ENCODE data around the gene EBI3.
A peak's percentile ranks its signal among the peaks of the same experiment; 100 is the strongest.
"Not testable (repeated sequence)": the region's sequence is repeated elsewhere in the genome, so short reads cannot be mapped to it uniquely, and the experiment has no call there.

Gene EBI3

DNA sequence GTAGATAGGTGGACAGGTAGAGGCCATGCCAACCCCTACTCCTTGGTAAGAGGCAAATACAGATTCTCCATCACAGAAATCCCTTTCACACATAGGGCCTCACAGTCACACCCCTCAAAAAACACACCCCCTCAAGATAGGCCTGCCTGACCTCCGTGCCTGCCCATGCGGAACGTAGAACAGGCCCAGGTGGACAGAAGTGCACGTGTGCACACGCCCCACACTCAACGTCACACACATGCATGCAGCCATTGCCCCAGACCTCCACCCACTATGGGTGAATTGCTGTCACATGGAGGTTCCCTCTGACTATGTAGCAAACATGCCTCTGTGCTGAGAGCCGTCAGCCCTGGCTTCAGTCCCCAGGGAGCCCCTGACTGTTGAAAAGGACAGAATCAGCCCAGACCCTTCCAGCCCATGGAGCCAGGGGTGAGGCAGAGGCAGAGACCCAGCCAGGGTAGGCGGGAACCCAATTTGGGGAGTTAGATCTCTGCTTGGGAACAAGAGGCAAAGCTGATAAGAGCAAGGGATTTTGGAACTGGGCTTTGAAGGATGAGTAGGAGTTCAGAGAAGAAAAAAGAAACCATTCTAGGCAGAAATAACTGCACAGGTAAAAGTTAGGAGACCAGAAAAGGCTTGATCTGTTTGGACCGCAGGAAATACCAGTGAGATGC, 43.8 kb upstream of the EBI3 start:
- H3K36me3 ChIP-seq, result peaks cover under 1% of the 10 kb centered on the region
- H3K27ac ChIP-seq, result no peak overlapping the region
- H3K27me3 ChIP-seq (ENCODE audit: insufficient read depth, low read depth, severe bottlenecking), result no peaks in the 10 kb centered on the region
- H3K9me3 ChIP-seq (ENCODE audit: severe bottlenecking), result no peaks in the 10 kb centered on the region
- TF ChIP-seq CTCF (IDR thresholded peaks at IDR 0.05; ENCODE audit: low read depth, low read length), result no peak
- DNase-seq, result no peak
- no peak overlapping the region for H3K4me3 ChIP-seq (ENCODE audit: low read depth, low read length)

DNA sequence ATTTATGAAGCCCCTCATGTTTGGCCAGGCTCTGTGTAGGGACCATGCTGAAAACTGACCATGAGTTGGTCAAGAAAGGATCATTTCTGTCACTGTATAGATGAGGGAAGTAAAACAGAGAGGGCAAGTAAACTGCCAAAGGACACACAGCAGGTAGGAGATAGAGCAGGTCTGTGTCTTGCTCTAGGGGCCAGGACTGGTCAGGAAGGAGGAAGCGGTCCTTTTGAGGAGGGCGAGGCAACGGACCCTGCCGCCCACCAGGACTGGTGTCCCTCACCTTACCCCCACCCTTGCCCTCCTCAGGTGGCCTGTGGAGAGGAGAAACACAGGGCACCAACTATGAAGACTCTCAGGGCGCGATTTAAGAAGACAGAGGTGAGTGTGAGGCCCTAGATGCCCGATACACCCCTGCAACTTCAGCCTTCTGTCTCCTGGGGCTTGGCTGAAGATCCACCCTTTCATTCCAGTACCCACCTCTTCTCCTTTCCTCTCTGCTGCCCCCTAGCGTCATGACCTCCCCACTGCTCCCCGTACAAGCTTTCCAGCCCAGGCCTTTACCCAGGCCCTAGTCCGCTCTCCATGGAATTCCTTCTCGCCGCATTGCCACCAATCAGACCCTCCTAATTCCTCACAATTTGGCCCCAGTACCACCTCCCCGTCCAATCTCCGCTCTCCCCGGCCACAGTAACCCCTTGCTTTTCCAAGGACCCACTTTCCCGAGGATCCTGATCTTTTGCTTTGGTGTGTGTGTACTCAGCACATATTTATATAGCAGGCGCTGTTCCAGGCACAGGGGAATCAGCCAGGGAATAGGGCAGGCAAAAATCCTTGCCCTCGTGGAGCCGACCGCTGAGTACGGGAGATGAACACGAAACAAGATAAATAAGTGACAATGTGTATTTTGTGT, 43.0 kb upstream of the EBI3 start:
- H3K27ac ChIP-seq, result 0 out of 2 replicates have a peak overlapping the region, but pooled peaks have one; percentile 24
- H3K4me3 ChIP-seq (ENCODE audit: low read depth, low read length), result no peak overlapping the region
- H3K27me3 ChIP-seq (ENCODE audit: insufficient read depth, low read depth, severe bottlenecking), result no peaks in the 10 kb centered on the region
- peak; percentile 90 for DNase-seq
- no peaks in the 10 kb centered on the region for H3K36me3 ChIP-seq
- no peaks in the 10 kb centered on the region for H3K9me3 ChIP-seq (ENCODE audit: severe bottlenecking)
- peak; percentile 90 for TF ChIP-seq CTCF (IDR thresholded peaks at IDR 0.05; ENCODE audit: low read depth, low read length)

DNA sequence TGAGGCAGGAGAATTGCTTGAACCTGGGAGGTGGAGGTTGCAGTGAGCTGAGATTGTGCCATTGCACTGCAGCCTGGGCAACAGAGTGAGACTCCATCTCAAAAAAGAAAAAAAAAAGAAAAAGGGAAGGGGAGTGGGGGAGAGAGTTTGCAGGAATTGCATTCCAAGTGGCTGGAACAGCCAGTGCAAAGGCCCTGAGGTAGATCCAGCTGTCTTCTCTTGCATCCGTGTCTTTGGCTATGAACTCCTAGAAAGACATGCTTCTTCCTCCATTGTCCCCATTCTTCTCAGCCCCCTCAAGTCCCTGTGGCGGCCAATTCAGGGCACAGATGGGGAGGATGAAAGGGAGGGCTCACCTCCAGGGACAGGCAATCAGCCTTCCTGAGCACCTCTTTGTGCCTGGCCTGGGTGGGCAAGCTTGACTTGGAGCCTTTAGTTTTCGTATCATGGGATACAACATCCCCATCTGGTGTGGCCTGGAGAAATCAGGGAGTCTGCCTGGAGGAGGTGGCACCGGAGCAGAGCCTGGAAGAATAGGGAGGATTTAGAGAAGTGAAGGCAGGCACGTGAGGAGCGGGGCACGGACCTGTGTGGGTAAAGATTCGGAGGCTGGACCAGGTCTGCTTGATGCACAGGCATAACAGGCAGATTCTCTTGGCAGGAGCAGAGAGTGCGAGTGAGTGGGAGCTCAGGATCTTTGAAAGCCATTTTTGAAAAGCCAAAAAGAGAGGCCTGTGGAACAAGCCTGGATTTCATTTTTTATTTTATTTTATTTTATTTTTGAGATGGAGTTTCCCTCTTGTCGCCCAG, 41.8 kb upstream of the EBI3 start:
- no peaks in the 10 kb centered on the region for H3K36me3 ChIP-seq
- TF ChIP-seq CTCF (IDR thresholded peaks at IDR 0.05; ENCODE audit: low read depth, low read length), result no peak
- H3K9me3 ChIP-seq (ENCODE audit: severe bottlenecking), result no peaks in the 10 kb centered on the region
- no peaks in the 10 kb centered on the region for H3K27me3 ChIP-seq (ENCODE audit: insufficient read depth, low read depth, severe bottlenecking)
- H3K4me3 ChIP-seq (ENCODE audit: low read depth, low read length), result no peak overlapping the region
- DNase-seq, result no peak
- H3K27ac ChIP-seq, result no peak overlapping the region

- no peak overlapping the region for H3K27ac ChIP-seq
- no peaks in the 10 kb centered on the region for H3K36me3 ChIP-seq
- no peaks in the 10 kb centered on the region for H3K9me3 ChIP-seq (ENCODE audit: severe bottlenecking)
- H3K4me3 ChIP-seq (ENCODE audit: low read depth, low read length), result no peak overlapping the region
- no peak for TF ChIP-seq CTCF (IDR thresholded peaks at IDR 0.05; ENCODE audit: low read depth, low read length)
- no peak for DNase-seq
- no peaks in the 10 kb centered on the region for H3K27me3 ChIP-seq (ENCODE audit: insufficient read depth, low read depth, severe bottlenecking)
Observed at GRCh38 chr19:4189641-4190040, 39.7 kb upstream of the EBI3 start.

GRCh38 chr19:4192537-4192936, 36.8 kb upstream of the EBI3 start:
- H3K27me3 ChIP-seq (ENCODE audit: insufficient read depth, low read depth, severe bottlenecking); H3K9me3 ChIP-seq (ENCODE audit: severe bottlenecking); DNase-seq; H3K36me3 ChIP-seq; H3K4me3 ChIP-seq (ENCODE audit: low read depth, low read length); H3K27ac ChIP-seq: not testable (repeated sequence)

GRCh38 chr19:4194353-4194752, 35.0 kb upstream of the EBI3 start:
- Histone ChIP-seq H3K27me3 (ENCODE audit: insufficient read depth, low read depth, severe bottlenecking) (peaks cover 4% of the 10 kb centered on the region), H3K4me3 (ENCODE audit: low read depth, low read length) (no peak overlapping the region), H3K27ac (no peak overlapping the region), H3K9me3 (ENCODE audit: severe bottlenecking) (no peaks in the 10 kb centered on the region), H3K36me3 (no peaks in the 10 kb centered on the region)
- TF ChIP-seq CTCF (IDR thresholded peaks at IDR 0.05; ENCODE audit: low read depth, low read length), result no peak
- DNase-seq, result no peak

All from WERI-Rb-1 (cell line).